Lower leg skin (tissue), 3 donors: ENCODE measurements around the gene THAP8.

Experiments
- CTCF ChIP-seq, 3 donors: fragments of 450-650 bp; IDR thresholded peaks; one replicate each; pipeline ENCODE4 v1.5.1; 2016; ENCODE audit warnings: antibody characterized with exemption in 3 of 3, mild to moderate bottlenecking in 3 of 3, moderate library complexity in 2 of 3
- POLR2A ChIP-seq, 2 donors: fragments of 450-650 bp; IDR thresholded peaks; one replicate each; pipeline ENCODE4 v1.6.1; 2016 to 2017; ENCODE audit warnings: antibody characterized with exemption in 2 of 2, mild to moderate bottlenecking in 1 of 2, moderate library complexity in 1 of 2

GRCh38 chr19:36100476-36100875 is 46.4 kb upstream of the THAP8 start:
- TF ChIP-seq CTCF (IDR thresholded peaks at IDR 0.05) (no peak), POLR2A (IDR thresholded peaks at IDR 0.05) (no peak)
